Keratinocyte (primary cell): ENCODE measurements around the gene RELB. TPM values are rescaled to one million over a fixed set of nuclear protein-coding genes. Genes with fewer than 3 reads are reported as not detected.

Experiments
- DNase-seq: peaks from one replicate; pipeline ENCODE4 v3.0.0-alpha.2; 2011; ENCODE audit warnings: low read depth, missing footprints, low spot score
- FAIRE-seq: peaks from 2 replicates; lab custom pipeline; 2011; peaks lifted over from hg19 to GRCh38; lab: Jason Lieb, UNC
- H2AFZ ChIP-seq: 2 replicates; pipeline ENCODE4 v1.6.0; 2012; ENCODE audit warnings: low read length, control low read depth, inconsistent platforms; ENCODE audit not compliant: control insufficient read depth
- H3K27ac ChIP-seq: 2 replicates; pipeline ENCODE4 v1.5.1; 2011; ENCODE audit warnings: low read length; ENCODE audit not compliant: control insufficient read depth, insufficient read depth
- H3K27me3 ChIP-seq: 3 replicates; pipeline ENCODE4 v1.6.0; 2011; ENCODE audit warnings: low read length; ENCODE audit not compliant: control insufficient read depth, insufficient read depth; ENCODE audit errors: extremely low read depth
- H3K36me3 ChIP-seq, 2 experiments: 2 replicates in 1 of 2; 3 replicates in 1 of 2; pipeline ENCODE4 v1.5.1; 2011; ENCODE audit warnings: low read length in 2 of 2, mild to moderate bottlenecking in 1 of 2; ENCODE audit not compliant: control insufficient read depth in 2 of 2, insufficient read depth in 2 of 2; ENCODE audit errors: extremely low read depth in 1 of 2
- H3K4me1 ChIP-seq: 3 replicates; pipeline ENCODE4 v1.5.1; 2011; ENCODE audit warnings: low read length; ENCODE audit not compliant: control insufficient read depth, insufficient read depth; ENCODE audit errors: extremely low read depth
- H3K4me2 ChIP-seq: 3 replicates; pipeline ENCODE4 v1.6.0; 2011; ENCODE audit warnings: low read depth, low read length; ENCODE audit not compliant: control insufficient read depth, insufficient read depth; ENCODE audit errors: extremely low read depth
- H3K4me3 ChIP-seq, 3 experiments: fragments of 200-600 bp in 1 of 3; sonication (generic) in 1 of 3; 2 replicates in 2 of 3; 3 replicates in 1 of 3; pipeline ENCODE4 v1.5.1; 2011 to 2016; ENCODE audit warnings: low read length in 3 of 3, mild to moderate bottlenecking in 3 of 3, control low read depth in 2 of 3, inconsistent platforms in 1 of 3, low read depth in 1 of 3, mixed read lengths in 1 of 3, mixed run types in 1 of 3, moderate library complexity in 1 of 3; ENCODE audit not compliant: control insufficient read depth in 2 of 3, insufficient read depth in 2 of 3; ENCODE audit errors: extremely low read depth in 1 of 3
- H3K79me2 ChIP-seq: 2 replicates; pipeline ENCODE4 v1.6.0; 2012; ENCODE audit warnings: low read length; ENCODE audit not compliant: control insufficient read depth, insufficient read depth
- H3K9ac ChIP-seq: 3 replicates; pipeline ENCODE4 v1.6.0; 2011; ENCODE audit warnings: low read length; ENCODE audit not compliant: control insufficient read depth, insufficient read depth; ENCODE audit errors: extremely low read depth
- H3K9me1 ChIP-seq: 3 replicates; pipeline ENCODE4 v1.6.0; 2011; ENCODE audit warnings: low read length; ENCODE audit not compliant: control insufficient read depth, insufficient read depth; ENCODE audit errors: extremely low read depth
- H3K9me3 ChIP-seq: 2 replicates; pipeline ENCODE4 v1.5.1; 2012; ENCODE audit warnings: low read depth, low read length; ENCODE audit not compliant: control insufficient read depth
- H4K20me1 ChIP-seq: 3 replicates; pipeline ENCODE4 v1.6.0; 2011; ENCODE audit warnings: low read length; ENCODE audit not compliant: control insufficient read depth, insufficient read depth; ENCODE audit errors: extremely low read depth
- EZH2 ChIP-seq: IDR thresholded peaks from one replicate; pipeline ENCODE4 v1.6.1; 2012; ENCODE audit warnings: inconsistent platforms, mild to moderate bottlenecking, low read length, moderate library complexity
- dilution Hi-C: fragments of 300-500 bp; cut with MboI; formaldehyde crosslinking; loops from one replicate; pipeline ENCODE4 v1.7.0; 2020; ENCODE audit warnings: low sequenced_read_pairs; ENCODE audit not compliant: extremely low pct_ligation_motif_present
- polyA plus RNA-seq, 5 experiments: library from polyadenylated mRNA; depleted of rRNA in 3 of 5; stranded (reverse) in 3 of 5; stranded (forward) in 1 of 5; unstranded in 1 of 5; fragments of >200 nt; gene quantifications; 1 replicate in 1 of 5; 2 replicates in 3 of 5; 3 replicates in 1 of 5; pipeline versions ENCODE4 v1.2.1 to v1.2.3, GENCODE V29; 2011 to 2012; ENCODE audit warnings: missing spikeins in 2 of 5, low read depth in 1 of 5, low replicate concordance in 1 of 5
- TF ChIP-seq, protein P1 (sequence below), 3 experiments: IDR thresholded peaks in 1 of 3; conservative IDR thresholded peaks in 1 of 3; optimal IDR thresholded peaks in 1 of 3; 2 replicates in 2 of 3; 3 replicates in 1 of 3; pipeline versions ENCODE3 to v1.5.1; 2011; ENCODE audit warnings: low read length in 3 of 3, mild to moderate bottlenecking in 3 of 3, moderate library complexity in 2 of 3, control low read depth in 1 of 3, inconsistent platforms in 1 of 3; ENCODE audit not compliant: insufficient read depth in 2 of 3; ENCODE audit errors: extremely low read depth in 1 of 3

Gene RELB
- polyA plus RNA-seq, 1 donor (not counting 4 experiments of a cell fraction or from before 2014, with no cell fraction given): 3.6 TPM

DNA sequence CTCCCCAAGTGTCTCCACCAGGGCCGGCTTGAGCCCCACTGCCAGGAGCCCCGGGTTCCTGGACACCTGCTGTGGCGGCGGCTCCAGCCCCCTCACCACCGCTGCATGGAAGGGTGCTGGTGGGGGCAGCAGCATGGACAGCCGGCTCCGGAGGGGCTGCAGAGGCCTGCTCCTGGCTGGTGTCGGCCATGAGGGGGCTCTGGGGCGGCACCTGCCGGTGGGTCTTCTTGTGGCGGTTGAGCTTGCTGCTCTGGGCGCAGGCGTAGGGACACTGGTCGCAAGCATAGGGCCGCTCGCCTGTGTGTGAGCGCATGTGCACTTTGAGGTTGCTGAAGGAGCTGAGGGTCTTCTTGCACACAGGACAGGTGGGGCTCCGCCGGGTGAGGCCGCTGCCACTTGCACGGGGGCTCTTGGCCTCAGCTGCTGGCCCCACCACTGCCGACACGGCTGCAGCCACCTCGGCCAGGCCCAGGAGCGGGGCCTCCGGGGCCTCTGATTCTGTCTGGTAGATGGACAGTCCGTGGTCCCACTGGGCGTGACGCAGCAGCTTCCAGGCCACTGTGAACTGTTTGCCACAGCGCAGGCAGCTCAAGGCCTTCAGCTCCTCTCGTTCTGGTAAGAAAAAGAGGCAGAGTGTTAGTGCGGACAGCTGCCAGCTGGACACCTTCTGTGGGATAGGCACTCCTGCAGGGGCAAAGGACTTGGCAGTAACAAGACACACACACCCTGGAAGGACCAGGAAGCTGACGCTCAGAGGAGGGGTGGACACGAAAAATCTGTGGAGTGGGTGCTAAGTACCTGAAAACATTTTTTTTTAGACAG is 70.9 kb downstream of the RELB start:
- Histone ChIP-seq H3K9ac (no peak overlapping the region), H4K20me1 (peaks cover 4% of the 10 kb centered on the region), H3K36me3 (peaks cover 10 to 25% of the 10 kb centered on the region in 2 experiments), H3K27ac (no peak overlapping the region), H2AFZ (no peak overlapping the region), H3K4me2 (no peak overlapping the region), H3K27me3 (no peaks in the 10 kb centered on the region), H3K4me3 (no peak overlapping the region), H3K9me3 (no peaks in the 10 kb centered on the region), H3K4me1 (peaks cover 13% of the 10 kb centered on the region), H3K79me2 (peaks cover 3% of the 10 kb centered on the region), H3K9me1 (no peaks in the 10 kb centered on the region)
- dilution Hi-C loops: no loop called here
- no peak for DNase-seq
- no peak for TF ChIP-seq EZH2
- TF ChIP-seq, protein P1, sequence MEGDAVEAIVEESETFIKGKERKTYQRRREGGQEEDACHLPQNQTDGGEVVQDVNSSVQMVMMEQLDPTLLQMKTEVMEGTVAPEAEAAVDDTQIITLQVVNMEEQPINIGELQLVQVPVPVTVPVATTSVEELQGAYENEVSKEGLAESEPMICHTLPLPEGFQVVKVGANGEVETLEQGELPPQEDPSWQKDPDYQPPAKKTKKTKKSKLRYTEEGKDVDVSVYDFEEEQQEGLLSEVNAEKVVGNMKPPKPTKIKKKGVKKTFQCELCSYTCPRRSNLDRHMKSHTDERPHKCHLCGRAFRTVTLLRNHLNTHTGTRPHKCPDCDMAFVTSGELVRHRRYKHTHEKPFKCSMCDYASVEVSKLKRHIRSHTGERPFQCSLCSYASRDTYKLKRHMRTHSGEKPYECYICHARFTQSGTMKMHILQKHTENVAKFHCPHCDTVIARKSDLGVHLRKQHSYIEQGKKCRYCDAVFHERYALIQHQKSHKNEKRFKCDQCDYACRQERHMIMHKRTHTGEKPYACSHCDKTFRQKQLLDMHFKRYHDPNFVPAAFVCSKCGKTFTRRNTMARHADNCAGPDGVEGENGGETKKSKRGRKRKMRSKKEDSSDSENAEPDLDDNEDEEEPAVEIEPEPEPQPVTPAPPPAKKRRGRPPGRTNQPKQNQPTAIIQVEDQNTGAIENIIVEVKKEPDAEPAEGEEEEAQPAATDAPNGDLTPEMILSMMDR (optimal IDR thresholded peaks at IDR 0.05 in 1 of 3, IDR thresholded peaks at IDR 0.05 in 1 of 3, conservative IDR thresholded peaks at IDR 0.05 in 1 of 3; ENCODE audit: extremely low read depth in 1 of 3, insufficient read depth in 2 of 3, low read length in 3 of 3): no peak
- no peak for FAIRE-seq

DNA sequence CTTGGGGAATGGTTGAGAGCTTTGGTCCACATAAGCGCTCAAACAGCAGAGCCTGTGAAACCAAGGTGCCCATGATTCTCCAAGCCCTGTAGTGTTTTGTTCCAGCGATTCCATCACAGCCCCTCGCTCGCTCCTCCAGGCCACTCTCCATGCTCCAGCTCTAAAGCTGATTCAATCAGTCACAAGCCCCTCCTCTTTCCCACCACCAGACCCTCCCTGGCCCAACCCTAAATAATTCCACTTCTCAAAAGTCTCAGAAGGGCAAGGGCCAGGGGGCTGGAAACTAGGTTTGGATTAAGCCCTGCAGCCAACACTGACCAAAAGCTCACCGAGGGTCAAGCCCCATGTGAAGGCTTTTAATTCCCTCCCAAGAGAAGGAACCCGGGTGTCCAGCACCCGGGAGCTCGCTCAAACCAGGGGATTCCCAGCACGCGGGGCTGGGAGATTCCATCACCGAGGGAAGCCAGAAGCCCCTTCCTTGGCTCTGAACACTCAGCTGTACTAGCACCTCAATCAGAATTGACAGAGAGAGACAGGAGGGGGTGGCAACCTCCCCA is 73.6 kb downstream of the RELB start:
- peaks cover 10% of the 10 kb centered on the region for H3K79me2 ChIP-seq
- H3K4me3 ChIP-seq: peak overlapping the region; percentile 45 to 67 (median 64)
- no peak for DNase-seq
- peaks cover 3 to 14% of the 10 kb centered on the region in 2 experiments for H3K36me3 ChIP-seq
- peak overlapping the region; percentile 20 for H3K27ac ChIP-seq
- peaks cover 17% of the 10 kb centered on the region for H3K4me1 ChIP-seq
- H3K27me3 ChIP-seq: no peaks in the 10 kb centered on the region
- peak overlapping the region; percentile 85 for H3K4me2 ChIP-seq
- H4K20me1 ChIP-seq: peaks cover 4% of the 10 kb centered on the region
- peak overlapping the region; percentile 37 for H3K9ac ChIP-seq
- no peaks in the 10 kb centered on the region for H3K9me3 ChIP-seq
- TF ChIP-seq, protein P1 (optimal IDR thresholded peaks at IDR 0.05 in 1 of 3, IDR thresholded peaks at IDR 0.05 in 1 of 3, conservative IDR thresholded peaks at IDR 0.05 in 1 of 3; ENCODE audit: extremely low read depth in 1 of 3, insufficient read depth in 2 of 3, low read length in 3 of 3): no peak
- TF ChIP-seq EZH2: no peak
- no peak for FAIRE-seq
- no peak overlapping the region for H2AFZ ChIP-seq
- peaks cover 2% of the 10 kb centered on the region for H3K9me1 ChIP-seq
- dilution Hi-C loops: no loop called here
